GM19328 (cell line): ENCODE data around the gene DIP2C.
"Not testable (repeated sequence)": the region's sequence is repeated elsewhere in the genome, so short reads cannot be mapped to it uniquely, and the experiment has no call there.

Experiments used
- ATAC-seq: cut with Tn5 transposase; IDR thresholded peaks from one replicate; pipeline ENCODE4 v1.9.1; 2021; ENCODE audit warnings: mild to moderate bottlenecking, moderate library complexity; ENCODE audit not compliant: unreplicated experiment

The DIP2C gene

DNA sequence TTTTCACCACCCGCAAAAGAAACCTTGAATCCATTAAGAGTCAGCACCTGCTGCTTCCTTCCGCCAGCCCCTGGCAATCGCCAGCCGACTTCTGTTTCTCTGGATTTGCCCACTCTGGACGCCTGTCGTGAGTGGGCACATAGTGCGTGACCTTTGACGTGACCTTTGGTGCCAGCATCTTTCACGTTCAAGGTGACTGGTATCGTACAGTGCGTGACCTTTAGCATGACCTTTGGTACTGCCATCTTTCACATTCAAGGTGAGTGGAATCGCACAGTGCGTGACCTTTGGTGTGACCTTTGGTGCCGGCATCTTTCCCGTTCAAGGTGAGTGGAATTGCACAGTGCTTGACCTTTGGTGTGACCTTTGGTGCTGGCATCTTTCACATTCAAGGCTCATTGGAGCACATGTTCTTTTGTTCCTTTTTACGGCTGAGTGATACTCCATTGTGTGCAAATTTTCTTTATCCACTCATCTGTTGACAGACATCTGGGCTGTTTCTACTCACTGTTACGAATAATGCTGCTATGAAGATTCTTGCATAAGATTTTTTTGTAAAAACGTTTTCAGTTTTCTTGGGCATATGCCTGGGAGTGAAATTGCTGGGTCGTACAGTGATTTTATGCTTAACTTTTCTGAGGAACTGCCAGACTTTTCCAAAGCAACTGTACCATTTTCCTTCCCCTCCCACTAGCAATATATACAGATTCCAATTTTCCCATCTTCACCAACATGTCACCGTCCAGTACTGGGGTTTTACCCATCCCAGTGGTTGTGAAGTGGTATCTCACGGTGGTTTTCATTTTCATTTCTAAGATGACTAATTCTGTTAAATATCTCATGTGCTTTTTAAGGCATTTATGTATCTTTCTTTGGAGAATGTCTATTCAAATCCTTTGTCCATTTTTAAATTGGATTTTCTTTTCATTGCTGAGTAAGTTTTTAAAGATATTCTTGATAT lies 145.3 kb downstream of the DIP2C start:
- no peak for ATAC-seq

DNA sequence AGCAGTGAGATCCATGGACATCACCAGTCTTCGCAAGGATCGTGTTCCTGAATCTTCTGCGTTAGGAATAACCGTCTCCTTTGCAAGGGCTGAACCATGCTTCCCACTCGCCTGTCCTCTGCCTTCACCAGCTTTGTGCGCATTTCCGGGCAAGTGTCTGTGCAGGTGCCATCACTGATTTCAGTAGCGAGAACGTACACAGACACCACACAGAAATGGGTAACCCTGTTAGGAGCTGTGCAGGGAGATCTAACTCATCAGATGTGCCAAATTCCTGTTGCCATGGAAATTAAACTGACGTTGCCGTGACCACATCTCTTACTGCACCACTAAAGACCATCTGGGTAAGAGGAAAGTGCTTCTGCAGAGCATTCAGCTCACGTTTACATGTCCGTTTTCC lies 146.3 kb downstream of the DIP2C start:
- ATAC-seq, result no peak

DNA sequence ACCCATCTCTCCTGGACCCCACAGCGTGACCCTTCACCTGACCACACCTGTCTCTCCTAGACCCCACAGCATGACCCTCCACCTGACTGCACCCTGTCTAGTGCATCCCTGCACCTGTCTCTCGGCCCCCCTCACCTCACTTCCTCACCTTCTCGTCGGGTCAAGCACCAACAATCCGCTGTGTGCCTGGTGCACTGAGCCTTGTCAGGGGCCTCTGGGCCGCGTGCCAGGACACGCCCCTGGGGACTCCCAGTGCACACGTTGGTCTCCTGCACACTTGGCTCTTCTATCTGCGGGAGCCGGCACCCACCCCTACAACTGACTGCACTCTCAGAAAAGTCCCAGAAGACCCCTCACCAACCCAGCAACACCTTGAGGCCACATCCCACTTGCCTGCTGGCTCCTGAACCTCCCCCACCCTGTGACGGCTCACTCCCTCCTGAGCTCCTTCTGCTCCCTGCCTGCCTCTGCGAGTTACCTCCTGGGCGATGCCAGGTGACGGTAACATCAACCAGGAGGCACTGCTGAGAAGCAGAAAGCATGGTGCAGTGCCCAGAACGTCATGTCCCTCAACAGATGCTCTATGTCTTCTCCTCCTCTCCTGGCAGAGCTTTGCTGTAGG lies 147.6 kb downstream of the DIP2C start:
- no peak for ATAC-seq

DNA sequence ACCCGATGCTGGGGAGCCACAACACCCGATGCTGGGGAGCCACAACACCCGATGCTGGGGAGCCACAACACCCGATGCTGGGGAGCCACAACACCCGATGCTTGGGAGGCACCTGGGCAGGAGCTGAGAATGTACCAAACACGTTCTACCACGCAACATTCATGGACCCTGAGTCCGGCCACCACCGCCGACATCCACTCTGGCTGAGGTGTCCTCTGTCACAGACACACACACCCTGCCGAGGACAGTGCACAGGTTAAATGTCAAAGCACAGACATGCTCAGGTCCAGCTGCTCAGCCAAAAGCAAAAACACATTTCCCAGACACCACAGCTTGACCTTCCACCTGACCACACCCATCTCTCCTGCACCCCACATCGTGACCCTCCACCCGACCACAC lies 148.4 kb downstream of the DIP2C start:
- ATAC-seq, result no peak

DNA sequence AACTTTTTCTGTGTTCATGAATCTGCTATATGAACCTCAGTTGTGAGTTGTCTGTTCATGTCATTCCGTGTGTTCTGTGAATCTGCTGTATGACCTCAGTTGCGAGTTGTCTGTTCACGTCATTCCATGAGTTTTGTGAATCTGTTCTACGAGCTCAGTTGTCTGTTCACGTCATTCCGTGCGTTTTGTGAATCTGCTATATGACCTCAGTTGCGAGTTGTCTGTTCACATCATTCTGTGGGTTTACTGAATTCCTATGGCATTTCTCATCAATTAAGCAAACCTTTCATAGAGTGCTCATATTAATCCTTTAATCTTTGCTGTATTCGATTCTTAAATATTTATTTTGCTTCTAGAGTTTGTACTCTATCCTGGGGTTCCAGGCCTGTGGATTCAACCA lies 150.6 kb downstream of the DIP2C start:
- ATAC-seq, result no peak

DNA sequence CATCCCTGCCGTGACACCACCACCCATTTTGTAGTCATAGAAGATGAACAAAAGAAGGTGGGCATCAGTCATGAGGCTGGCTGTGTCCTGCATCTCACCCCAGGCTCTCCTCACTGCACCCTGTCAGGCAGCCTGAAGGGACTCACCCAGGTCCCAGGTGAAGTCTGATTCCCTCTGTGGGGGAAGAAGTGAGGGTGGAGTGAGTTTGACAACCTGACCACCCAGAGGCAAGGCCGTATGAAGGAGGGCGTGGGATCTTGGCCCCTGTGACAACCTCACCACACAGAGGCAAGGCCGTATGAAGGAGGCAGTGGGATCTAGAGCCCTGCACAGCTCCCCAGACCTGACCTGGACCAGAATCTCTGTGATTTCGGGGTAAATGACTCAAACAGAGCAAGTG lies 152.5 kb downstream of the DIP2C start:
- no peak for ATAC-seq

DNA sequence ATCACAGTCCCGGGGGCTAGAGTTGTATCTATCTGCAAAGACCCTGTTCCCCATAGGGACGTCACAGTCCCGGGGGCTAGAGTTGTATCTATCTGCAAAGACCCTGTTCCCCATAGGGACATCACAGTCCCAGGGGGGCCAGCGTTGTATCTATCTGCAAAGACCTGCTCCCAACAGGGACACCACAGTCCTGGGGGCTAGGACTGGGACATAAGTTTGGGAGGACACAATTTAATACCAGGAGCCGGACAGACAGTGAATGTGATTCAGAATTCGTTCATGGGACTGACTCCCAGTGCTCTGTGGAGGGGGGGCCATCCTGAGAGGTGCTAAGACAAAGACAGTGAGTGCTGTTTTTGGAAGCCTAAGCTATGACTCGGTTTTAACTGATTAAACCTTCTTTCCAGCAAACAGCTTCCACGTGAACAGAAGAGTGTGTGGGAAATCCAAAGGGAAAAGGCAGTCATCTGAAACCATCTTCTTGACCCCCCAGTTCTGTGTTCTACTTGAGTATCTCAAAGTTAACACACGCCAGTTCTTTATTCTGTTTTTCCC lies 153.0 kb downstream of the DIP2C start:
- no peak for ATAC-seq

DNA sequence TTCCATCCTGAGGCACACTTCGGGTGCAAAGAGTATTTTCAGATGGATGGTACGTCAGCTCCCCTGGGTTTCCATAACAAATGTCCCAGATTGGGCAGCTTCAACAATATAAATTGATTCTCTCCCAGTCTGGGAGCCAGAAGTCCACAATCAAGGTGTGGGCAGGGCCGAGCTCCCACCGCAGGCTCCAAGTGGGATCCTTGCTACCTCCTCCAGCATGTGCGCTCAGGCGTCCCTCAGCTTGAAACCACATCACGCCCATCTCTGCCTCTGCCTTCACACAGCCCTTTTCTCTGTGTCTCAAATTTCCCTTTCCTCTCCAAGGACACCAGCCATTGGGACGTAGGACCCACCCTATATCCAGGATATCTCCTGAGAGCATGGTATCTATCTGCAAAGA lies 153.5 kb downstream of the DIP2C start:
- ATAC-seq, result no peak

DNA sequence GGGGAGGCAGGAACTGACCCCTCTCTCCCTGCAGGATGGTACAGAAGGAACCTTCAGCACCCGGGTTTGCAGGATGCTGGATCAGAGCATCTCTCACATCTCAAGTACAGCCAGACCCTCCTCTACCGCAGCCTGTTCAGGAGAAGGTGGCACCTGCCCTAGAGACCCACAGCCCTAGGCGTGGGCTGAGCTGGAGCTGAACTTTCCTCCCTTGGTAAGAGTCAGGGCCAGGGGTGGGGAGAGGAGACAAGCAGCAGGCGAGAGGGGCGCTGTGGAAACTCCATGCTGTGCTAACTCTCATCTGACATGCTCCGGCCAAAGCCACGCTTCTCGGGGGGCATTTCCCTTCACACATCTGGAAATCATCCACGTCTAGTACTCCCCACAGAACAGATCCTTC lies 154.4 kb downstream of the DIP2C start:
- ATAC-seq, result no peak

DNA sequence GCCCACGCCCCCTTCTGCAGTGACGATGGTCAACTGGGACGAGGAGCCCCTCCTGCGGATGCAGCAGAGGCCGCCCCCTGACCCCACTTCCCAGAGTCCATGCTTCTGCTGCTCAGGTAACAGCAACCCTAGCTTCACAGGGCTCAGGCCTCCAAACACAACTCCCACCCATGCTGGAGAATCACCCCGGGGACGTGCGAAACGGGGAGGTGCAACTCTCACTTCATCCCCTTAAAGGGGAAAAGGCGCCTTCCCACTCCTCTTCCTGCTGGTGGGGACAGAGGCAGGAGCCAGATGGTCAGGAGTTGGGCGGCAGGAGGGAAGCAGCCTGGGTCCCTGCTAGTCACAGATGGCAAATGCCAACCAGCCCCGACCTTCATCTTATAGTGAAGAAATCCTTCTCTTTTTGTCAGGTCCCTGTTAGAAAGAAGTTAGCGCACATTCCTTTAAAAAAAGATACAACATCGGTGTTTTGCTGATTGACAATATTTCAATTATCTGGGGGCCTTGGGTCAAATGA lies 155.4 kb downstream of the DIP2C start:
- ATAC-seq, result no peak

DNA sequence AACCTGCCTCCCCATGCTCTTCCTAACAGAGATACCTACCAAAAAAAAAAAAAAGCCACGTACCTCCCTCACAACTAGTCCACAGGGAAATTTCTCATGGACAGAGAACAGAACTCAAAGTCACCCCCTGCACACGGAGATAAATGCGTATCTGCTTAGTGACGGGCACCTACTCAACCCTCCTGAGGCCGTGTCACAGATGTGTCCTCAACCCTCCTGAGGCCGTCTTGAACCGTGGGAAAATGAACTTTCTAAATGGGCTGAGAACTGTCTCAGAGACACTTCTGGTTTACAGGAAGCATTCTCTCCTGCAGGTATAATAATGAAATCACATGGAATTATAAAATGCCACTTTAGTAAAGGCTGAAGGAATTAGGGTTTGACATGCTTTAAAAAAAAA lies 155.9 kb downstream of the DIP2C start:
- ATAC-seq, result no peak

DNA sequence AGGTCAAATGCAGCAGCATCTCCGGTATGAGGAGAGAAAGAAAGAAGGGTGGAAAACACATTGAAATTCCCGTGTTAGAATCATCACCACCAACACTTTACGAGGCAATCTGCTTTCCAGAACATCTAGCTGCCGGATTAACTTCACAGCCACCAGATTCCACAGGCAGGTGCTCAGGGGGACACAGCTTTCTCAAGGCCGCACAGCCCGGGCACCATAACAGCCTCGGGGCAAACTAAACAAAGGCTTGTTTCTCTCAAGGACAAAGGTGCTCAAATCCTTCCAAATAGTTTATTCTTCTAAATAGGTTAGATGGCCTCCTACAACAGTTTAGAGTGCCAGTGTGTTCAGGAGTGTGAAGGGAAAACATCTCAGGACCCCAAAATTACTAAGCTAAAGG lies 156.3 kb downstream of the DIP2C start:
- ATAC-seq, result no peak

DNA sequence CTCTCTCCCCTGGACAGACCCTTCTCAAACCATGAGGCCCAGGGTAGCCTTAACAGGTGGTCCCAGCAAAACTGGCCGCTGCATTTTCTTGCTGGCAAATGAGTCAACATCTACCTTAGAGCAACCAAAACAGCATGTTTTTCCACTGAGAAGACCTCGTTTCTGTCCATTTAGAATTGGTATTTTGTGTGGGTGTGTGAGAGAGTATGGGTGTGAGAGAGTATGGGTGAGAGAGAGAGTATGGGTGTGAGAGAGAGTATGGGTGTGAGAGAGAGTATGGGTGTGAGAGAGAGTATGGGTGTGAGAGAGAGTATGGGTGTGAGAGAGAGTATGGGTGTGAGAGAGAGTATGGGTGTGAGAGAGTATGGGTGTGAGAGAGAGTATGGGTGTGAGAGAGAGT lies 157.1 kb downstream of the DIP2C start:
- ATAC-seq, result not testable (repeated sequence)

DNA sequence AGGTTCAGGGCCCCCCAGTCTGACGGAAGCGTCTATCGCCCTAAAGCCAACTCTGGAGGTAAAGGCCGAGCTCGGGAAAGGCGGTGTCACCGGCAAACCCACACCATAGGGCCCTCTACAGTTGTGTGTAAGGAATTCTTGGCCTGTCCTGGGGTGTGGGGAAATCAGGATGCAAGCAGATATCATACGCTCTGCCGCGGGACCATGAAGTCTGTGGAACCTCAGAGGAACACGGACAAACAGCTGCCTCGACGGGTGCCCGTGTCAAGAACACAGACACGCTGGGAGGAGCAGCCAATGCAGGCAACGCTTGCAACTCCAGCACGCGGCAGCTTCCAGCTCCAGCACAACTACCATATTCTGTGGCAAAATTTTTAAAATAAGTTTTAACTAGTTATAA lies 157.9 kb downstream of the DIP2C start:
- ATAC-seq, result no peak

DNA sequence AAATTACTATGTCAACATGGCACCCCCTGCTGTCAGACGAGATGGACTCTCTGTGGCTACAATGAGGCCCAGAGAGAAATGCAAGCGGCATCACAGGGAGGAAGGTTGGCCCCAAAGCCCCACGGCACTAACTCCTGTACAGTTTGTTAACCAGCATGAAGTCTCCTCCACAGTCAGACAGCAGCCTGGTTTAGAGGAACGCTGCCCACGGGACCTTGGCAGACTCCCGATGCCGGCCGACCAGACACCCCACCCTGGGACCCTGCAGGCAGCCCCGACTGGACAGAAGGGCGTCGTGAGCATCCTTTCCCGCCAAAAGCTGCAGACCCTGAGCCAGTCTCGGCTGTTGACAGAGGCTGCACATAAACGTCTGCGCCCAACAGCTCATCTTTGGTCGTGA lies 158.8 kb downstream of the DIP2C start:
- ATAC-seq, result no peak

DNA sequence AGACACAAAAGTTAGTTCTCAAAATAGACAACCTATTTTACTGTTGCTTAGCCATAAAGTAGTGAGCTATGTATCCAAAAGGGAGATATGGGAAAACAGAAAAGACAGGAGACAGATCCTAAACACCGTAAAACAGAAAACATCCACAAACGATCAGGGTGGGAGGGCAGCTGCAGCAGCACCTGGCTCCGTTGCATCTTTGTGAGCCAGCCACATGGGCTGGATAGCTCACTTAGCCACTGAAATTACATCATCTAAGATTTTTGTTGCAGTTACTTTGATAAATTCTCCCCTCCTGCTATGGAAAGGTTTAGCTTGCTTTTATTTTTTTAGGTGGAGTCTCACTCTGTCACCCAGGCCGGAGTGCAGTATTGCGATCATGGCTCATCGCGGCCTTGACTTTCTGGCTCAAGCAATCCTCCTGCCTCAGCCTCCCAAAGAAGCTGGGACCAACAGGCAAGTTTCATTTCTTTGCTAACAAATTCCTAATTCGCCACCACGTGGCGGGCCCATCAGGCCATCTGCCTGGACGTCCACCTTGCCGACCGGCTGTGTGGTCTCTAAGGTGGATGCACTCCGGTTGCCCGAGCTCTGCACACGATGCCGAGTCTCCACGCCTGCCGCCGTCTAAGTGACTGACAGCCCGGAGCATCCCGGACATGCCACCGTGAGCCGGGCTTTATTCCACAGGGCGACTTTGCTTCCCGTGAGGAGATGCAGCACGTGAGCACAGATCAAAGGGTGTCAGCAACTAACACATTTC lies 159.8 kb downstream of the DIP2C start:
- ATAC-seq, result no peak

DNA sequence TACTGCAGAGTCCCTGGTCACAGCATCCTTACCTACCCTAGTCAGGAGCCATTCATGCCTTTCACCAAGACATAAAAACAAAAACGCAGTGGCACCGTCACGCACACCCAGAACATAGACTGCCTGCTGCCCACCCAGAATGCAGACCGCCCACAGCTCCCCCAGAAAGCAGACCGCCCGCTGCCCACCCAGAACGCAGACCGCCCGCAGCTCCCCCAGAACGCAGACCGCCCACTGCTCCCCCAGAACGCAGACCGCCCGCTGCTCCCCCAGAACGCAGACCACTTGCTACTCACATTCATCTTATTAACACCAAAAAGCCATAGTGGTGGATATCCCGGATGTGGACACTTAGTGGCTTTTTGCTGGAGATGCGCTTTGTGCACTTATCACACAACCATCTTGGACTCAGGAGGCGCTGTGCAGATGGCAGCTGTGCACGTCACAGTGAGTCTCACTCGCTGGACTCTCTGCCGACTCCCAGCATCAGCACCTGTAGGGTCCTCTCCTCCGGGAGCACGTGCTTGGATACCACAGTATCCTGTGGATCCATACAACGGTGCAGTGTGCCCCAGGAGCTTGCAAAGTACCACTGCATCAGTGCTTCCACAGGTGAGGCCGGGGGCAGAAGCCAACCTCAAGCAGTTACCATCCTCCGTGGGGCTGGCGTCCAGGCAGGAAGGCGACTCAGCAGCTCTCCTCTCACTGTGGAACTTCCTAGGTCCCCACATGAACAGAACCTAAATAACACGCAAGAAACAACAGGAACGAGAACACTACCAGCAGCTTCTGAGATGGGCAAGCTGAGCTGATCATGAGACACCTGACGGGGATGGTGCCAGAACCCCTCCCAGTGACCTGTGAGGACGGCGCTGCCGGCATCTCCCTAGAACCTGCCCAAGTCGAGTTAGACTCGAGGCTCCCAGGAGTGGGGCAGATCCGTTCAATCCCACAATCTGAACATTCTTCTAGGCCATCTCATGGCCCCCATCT lies 161.0 kb downstream of the DIP2C start:
- no peak for ATAC-seq

DNA sequence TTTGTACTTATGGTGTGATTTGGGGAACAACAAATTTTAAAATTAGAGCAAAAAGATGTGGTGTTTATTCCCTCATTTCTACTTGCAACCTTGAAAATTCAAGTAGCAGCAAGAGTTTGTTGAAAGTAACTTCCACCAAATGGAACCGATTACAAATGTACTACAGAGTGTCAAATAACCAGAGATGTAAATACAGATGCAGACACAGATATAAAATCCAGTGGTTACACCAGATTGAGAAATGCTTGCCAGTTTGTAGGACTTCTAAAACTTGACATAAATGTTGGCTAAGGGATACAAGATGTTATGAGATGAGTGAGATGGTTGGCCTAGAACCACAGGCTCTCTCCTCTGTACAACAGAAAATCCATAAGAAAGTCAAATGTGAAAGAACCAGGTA lies 162.1 kb downstream of the DIP2C start:
- no peak for ATAC-seq

DNA sequence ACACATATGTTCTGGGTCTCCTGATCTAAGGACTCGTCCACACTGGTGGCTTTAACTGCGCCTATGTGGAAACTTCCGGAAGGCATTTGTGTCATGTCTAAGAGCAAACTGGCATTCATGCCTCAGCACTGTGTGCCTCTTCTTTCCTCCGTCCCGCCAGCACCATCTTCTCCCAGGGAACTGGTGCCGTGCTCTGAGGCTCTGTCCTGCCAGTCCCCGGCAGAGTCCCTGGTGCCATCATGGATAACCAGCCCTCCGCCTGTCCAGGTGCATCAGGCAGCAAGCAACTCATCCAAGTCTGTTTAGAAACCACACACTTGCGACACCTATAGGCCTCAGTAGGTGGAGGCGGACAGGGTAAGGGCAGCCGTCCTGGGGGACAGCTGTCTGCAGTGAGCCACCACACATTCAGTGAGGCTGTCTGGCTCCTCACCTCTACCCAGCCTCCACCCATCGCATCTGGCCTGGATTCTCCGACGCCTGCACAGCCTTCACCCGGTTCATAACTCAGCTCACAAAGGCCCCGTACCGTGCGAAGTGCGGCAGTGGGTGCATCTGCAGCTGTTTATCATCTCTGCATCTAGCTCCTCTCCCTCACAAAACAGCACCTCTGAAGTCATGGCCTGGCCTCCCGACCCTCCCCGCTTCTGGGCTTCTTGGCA lies 162.7 kb downstream of the DIP2C start:
- no peak for ATAC-seq
